Femur (tissue), 1 donor: ENCODE results near the gene DHX40.
"Not testable (repeated sequence)": the region's sequence is repeated elsewhere in the genome, so short reads cannot be mapped to it uniquely, and the experiment has no call there.

Source experiments
- DNase-seq: peaks from one replicate; pipeline ENCODE4 v3.0.0-alpha.2; 2017

The DHX40 gene

GRCh38 chr17:59565171-59565958 is at the start of gene DHX40:
Gene DHX40, plus strand, starts transcription at chr17:59565610. Its CDS starts 62 bp downstream, at chr17:59565672.
- peak; percentile 96 for DNase-seq

GRCh38 chr17:59516451-59516850 is 49.0 kb upstream of the DHX40 start:
- DNase-seq: no peak

- no peak for DNase-seq
These were observed 46.3 kb upstream of the DHX40 start for GRCh38 chr17:59519132-59519531.

GRCh38 chr17:59520251-59520650 is 45.2 kb upstream of the DHX40 start:
- DNase-seq: no peak

- DNase-seq: peak; percentile 59
These were observed 43.8 kb upstream of the DHX40 start for GRCh38 chr17:59521465-59522126.

- DNase-seq: not testable (repeated sequence)
These were observed 40.5 kb upstream of the DHX40 start for GRCh38 chr17:59524930-59525329.

- no peak for DNase-seq
These were observed 39.7 kb upstream of the DHX40 start for GRCh38 chr17:59525668-59526067.

- DNase-seq: no peak
These were observed 39.0 kb upstream of the DHX40 start for GRCh38 chr17:59526451-59526850.

- no peak for DNase-seq
These were observed 38.0 kb upstream of the DHX40 start for GRCh38 chr17:59527325-59527917.

- DNase-seq: no peak
These were observed 37.5 kb upstream of the DHX40 start for GRCh38 chr17:59527931-59528330.

GRCh38 chr17:59530531-59530930 is 34.9 kb upstream of the DHX40 start:
- no peak for DNase-seq

GRCh38 chr17:59533694-59534093 is 31.7 kb upstream of the DHX40 start:
- DNase-seq: no peak

- DNase-seq: no peak
These were observed 30.8 kb upstream of the DHX40 start for GRCh38 chr17:59534583-59534982.

GRCh38 chr17:59538195-59538909 is 27.1 kb upstream of the DHX40 start:
- no peak for DNase-seq

- DNase-seq: no peak
These were observed 22.3 kb upstream of the DHX40 start for GRCh38 chr17:59542960-59543635.

GRCh38 chr17:59545942-59546341 is 19.5 kb upstream of the DHX40 start:
- DNase-seq: no peak

GRCh38 chr17:59547131-59547915 is 18.1 kb upstream of the DHX40 start:
- no peak for DNase-seq

GRCh38 chr17:59548985-59549384 is 16.4 kb upstream of the DHX40 start:
- DNase-seq: not testable (repeated sequence)

GRCh38 chr17:59550703-59551102 is 14.7 kb upstream of the DHX40 start:
- no peak for DNase-seq

GRCh38 chr17:59558039-59558438 is 7.4 kb upstream of the DHX40 start:
- DNase-seq: no peak

- DNase-seq: no peak
These were observed 6.5 kb upstream of the DHX40 start for GRCh38 chr17:59558953-59559352.

GRCh38 chr17:59561042-59561441 is 4.4 kb upstream of the DHX40 start:
- no peak for DNase-seq
